GM19397 (cell line): ENCODE data around the gene ALG5.

Experiments used
- ATAC-seq: cut with Tn5 transposase; IDR thresholded peaks from one replicate; pipeline ENCODE4 v1.9.1; 2021; ENCODE audit warnings: mild to moderate bottlenecking, moderate library complexity; ENCODE audit not compliant: unreplicated experiment

The ALG5 gene

GRCh38 chr13:36999054-36999714 lies at the start of gene ALG5:
Gene ALG5 (minus strand): TSS chr13:36999340. CDS start chr13:36999300, 40 bp downstream.
- ATAC-seq: peak; percentile 72

DNA sequence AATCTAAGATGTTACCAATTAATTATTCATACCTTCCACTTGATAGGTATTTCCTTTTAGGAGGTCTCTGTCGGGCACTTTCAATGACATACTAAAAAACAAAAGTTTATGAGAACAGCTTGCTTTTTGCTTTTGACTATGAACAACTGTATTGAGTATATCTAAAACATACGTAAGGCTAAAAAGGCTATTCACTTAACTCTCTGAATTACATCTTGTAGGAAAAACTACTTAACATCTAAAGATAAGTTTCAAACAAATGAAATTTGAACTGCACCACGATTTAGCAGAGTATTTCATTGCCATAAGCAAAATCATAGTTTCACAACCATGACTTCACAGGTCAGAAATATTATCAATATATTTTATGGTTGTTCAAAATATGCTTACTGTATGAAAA lies 48.7 kb upstream of the ALG5 start:
- ATAC-seq: no peak

- no peak for ATAC-seq
These were observed 47.9 kb upstream of the ALG5 start for GRCh38 chr13:37047032-37047431.

DNA sequence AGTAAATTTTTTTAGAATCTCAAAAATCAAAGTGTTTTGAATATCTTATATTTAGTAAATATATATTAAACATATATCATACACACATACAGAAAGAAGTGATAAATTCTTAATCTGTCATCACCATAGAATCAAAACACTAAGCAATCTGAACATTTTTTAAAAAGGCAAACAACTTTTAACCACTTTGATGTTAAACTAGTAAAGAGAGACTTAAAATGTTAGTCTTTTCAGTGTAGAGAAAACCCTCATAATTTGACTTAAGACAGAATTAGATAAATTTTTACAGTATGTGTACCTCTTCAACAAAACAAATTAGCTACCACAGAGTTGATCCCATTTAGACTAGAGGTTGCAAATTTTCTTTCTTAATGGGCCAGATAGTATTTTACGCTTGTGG lies 46.9 kb upstream of the ALG5 start:
- ATAC-seq: no peak

GRCh38 chr13:37040789-37041188 lies 41.6 kb upstream of the ALG5 start:
- no peak for ATAC-seq

DNA sequence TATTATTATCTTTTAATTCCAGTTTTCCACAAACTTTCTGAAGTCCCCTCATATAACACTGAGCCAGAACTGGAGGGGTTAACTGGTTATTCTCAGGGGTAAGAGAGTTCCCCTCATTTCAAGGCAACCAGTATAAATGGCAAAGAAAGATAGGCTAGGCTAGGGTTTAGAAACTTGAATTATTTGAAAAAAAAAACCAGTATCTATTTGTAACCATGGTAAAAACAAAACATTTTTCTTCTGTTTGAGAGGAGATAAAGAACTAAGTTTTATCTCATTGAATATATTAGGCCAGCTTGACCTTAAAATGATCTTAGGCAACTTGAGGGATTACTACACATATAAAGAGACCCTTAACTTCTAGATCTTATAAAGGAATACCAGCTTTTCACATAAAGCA lies 40.8 kb upstream of the ALG5 start:
- no peak for ATAC-seq

GRCh38 chr13:37037241-37037640 lies 38.1 kb upstream of the ALG5 start:
- ATAC-seq: no peak

DNA sequence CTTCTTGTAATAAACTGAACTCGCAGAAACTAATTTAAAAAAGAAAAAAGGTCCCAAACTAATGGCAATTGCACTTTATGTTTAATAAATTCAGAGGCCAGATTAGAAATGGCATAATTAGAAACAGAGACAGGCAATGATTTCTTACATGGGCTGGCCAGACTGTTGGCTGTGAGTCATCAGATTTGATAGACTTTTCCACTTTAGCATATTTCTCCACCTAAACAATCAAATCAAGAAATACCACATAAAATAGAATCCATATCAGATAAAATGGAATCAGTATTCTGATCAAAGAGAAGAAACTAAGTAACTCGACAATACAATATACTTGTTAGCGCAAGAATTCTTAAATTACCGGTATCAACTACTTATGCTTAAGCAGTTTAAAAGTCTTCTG lies 30.5 kb upstream of the ALG5 start:
- ATAC-seq: no peak

DNA sequence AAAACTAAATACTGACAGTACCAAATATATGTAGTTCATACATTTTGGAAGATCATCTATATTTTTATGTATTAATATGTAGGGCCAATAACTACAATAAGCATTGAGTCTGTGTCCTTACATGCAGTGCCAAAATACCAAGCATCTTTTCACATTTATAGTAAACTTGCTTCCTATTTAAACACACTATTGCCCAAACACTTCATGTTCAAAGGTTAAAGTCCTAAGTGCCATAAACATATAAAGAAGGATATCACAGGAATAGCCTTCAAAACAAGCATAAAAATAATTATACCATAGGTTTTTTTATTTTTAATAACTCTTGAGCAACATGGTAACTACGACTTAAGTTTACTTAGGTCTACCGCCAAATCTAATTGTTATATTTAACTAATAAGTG lies 28.5 kb upstream of the ALG5 start:
- no peak for ATAC-seq

DNA sequence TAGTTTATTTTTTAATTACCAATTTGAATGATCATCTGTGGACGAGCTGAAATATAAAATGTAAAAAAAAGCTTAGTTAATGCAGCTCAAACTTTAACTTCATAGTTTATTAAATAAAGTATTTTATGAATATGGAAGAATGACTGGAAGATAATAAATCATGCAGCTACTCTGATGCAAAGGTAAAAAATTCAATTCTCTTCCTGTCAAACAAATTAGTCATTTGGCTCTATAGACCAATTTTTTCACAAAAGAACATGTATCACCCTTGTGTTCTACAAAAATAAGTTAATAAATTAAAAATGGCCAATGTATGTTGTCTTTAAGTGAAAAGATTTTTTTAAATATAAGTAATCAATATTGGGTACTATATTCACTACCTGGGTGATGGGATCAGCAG lies 27.6 kb upstream of the ALG5 start:
- ATAC-seq: no peak

DNA sequence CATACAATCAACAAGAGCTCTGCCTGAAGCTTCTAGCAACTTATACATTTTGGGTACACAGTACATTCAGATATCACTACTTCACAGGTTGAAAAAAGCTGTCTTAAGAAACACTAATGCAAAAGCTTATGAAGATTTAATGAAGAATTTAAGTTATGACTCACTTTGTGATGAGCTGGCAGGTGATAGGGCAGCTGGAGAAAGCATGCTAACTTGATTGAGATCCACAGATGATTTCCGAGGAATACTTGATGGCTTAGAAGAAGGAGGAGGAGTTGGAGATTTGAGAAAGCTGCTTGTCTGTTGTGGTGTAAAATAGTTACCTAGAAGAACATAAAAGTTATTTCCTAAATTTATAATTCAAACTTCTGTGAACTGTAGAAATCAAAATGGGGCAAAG lies 24.7 kb upstream of the ALG5 start:
- ATAC-seq: no peak

GRCh38 chr13:37014609-37015008 lies 15.5 kb upstream of the ALG5 start:
- no peak for ATAC-seq

GRCh38 chr13:37011788-37012187 lies 12.6 kb upstream of the ALG5 start:
- ATAC-seq: no peak

- no peak for ATAC-seq
These were observed 11.9 kb upstream of the ALG5 start for GRCh38 chr13:37011002-37011401.

DNA sequence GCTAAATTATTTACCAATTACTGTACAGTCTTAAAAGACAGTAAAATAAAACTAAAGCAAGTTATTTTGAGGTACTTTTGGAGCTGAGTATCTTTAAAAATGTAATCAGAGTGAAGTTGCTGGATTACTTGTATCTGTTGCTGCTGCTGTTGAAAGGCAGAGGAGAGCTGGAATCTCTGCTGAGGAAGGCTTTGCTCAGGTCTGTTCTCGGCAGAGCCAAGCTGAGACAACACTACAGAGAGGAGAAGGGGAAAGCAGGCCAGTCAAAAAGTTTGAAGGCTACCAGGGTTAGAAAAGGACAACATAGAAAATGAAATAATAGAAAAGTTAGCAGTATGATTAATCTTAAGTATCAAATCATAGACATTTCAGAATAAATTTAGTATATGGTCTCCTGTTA lies 11.3 kb upstream of the ALG5 start:
- ATAC-seq: no peak

- ATAC-seq: no peak
These were observed 10.6 kb upstream of the ALG5 start for GRCh38 chr13:37009692-37010091.

- ATAC-seq: no peak
These were observed 2.7 kb upstream of the ALG5 start for GRCh38 chr13:37001921-37002250.

GRCh38 chr13:36998624-36999041 lies 507 bp downstream of the ALG5 start:
- no peak for ATAC-seq

DNA sequence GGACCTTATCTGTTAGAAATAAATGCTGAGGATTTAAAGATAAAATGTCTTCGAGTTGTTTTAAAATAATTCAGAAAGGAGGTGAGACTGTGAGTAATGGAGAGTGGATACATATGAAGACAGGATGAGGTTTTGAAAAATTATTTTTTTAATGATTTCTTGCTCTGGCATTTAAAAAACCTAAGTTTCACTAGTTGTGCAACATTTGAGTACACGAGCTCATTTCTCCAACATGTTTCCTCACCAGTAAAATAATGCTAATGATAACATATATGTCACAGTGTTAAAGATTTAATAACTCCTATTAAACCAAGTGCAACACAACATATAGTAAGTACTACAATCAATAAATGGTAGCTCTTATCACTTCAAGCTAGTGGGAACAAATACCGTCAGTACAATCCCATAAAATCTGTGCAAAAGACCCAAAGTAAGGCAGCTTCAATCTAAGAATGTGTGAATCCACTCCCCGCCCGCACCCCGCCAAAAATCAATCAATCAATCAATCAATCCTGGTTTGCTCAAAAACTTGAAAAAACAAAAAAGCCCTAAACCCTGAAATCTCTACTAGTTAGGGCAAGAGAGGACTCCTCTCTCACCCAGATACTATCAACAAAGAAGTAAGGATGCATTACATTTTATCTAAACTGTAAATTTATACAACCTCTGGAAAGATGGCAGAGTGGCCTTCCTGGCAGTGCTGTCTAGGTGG lies 1.3 kb downstream of the ALG5 start:
- no peak for ATAC-seq

- ATAC-seq: no peak
These were observed 6.8 kb downstream of the ALG5 start for GRCh38 chr13:36992362-36992761.

GRCh38 chr13:36986462-36987240 lies 12.5 kb downstream of the ALG5 start:
- no peak for ATAC-seq

DNA sequence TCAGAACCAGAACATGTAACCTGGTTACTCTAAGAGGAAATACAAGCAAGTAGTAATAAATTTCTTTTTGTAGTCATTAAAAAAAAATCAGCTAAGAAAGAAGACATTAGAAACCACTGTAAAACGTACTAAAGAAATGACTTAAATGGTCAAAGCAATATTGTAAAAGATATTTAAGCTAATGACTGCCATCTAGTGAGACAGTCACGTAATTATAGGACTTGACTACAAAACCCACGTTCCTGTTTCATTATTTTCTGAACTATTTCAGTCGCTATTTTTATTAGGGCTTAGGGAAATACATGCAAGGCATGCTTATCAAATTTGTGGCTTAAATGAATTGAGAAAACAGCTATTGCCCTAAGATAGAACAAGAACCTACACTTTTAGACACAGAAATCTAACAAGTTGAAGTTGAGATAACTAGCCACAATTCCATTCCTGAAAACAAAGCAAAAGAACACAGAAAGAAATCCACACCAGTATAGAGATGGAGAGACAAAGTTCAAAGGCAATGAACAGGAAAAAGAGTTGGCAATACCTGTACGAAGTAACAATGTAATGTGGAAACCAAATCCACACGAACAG lies 17.9 kb downstream of the ALG5 start:
- ATAC-seq: no peak
